ENCODE measurements around the gene ATP8A2.

Gene ATP8A2

DNA sequence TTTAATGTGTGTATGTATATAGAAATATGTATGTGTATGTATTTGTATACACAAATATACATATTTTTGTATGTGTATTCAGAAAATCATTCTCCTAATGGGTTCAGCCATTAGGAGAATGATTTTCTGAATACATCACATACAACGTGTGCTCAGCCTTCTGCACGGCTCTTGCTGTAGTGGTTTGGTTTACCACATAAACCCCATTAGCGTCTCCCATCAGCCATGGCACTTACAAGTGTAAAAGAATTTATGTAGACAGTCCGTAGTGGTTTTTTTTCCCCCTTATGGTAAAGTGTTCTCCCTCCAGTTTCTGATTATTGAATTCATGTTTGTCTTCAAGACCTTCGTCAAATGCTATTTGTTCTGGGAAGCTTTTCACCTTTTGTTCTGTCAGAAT is 38.2 kb downstream of the ATP8A2 start:
- no peaks in the 10 kb centered on the region for H3K4me1 ChIP-seq (ENCODE audit: insufficient read depth, low read length)
- no peaks in the 10 kb centered on the region for H3K36me3 ChIP-seq (ENCODE audit: insufficient read depth, low read length)
- peaks cover 3% of the 10 kb centered on the region; the same call in 1 of the 2 replicates for H3K9me3 ChIP-seq (ENCODE audit: control insufficient read depth, insufficient read depth, low read length)
- H3K9ac ChIP-seq (ENCODE audit: low read depth, low read length) = no peak overlapping the region

DNA sequence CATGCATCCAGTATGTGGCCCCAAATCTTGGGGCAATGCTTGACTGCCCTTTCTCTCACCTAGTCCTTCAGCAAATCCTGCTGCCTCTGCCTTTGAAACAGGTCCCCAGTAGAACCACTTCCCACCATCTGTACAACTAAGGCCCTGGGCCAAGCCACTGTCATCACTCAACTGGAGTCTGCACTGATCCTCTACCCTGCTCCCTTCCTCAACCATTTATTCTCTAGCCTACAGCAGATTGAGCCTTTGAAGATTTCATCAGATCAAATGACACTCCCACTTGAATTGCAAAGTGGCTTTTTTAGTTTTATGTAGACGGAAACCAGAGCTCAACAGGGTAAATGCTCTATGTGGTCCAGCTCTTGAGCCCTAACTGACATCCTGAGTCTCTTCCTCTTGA is 43.5 kb downstream of the ATP8A2 start:
- no peak overlapping the region for H3K9ac ChIP-seq (ENCODE audit: low read depth, low read length)
- no peaks in the 10 kb centered on the region for H3K36me3 ChIP-seq (ENCODE audit: insufficient read depth, low read length)
- peaks cover 1% of the 10 kb centered on the region; the same call in 1 of the 2 replicates for H3K9me3 ChIP-seq (ENCODE audit: control insufficient read depth, insufficient read depth, low read length)
- H3K4me1 ChIP-seq (ENCODE audit: insufficient read depth, low read length) = no peaks in the 10 kb centered on the region

DNA sequence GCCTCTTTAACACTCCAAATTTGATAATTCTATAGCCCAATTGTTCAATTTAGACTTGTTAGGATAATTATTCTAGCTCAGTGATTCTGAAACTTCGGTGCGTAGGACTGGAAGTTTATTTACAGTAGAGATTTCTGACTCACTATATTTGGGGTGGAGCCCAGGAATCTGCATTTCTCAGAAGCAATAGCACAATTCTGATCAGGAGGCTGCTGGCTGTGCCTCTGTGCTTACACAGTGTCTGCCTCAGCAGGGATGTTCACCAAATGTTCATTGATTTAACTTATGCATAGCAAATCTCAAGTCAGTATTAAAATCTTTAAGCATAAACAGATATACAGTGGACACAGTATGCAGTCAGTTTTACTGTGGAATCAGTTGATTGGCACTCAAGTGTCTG is 45.8 kb downstream of the ATP8A2 start:
- no peaks in the 10 kb centered on the region for H3K4me1 ChIP-seq (ENCODE audit: insufficient read depth, low read length)
- no peaks in the 10 kb centered on the region for H3K9me3 ChIP-seq (ENCODE audit: control insufficient read depth, insufficient read depth, low read length)
- no peaks in the 10 kb centered on the region for H3K36me3 ChIP-seq (ENCODE audit: insufficient read depth, low read length)
- H3K9ac ChIP-seq (ENCODE audit: low read depth, low read length) = no peak overlapping the region

DNA sequence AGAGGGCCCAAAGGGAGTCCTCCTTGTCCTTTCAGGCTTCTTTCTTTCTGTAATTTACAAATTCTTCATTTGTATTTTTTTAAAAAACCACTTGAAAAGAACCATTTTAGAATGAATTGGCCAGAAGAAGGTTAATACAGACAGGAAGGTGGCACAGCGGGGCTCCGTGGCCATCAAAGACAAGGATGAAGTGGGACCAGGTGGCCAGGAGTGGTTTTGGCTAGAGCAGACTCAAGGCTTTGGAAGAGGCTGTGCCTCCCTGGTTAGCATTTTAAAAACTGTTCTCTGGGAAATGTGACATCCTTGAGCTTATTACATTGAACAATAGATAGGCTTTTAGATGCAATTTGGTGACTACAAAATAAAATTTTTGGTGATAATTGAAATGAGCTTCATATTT is 48.4 kb downstream of the ATP8A2 start:
- Histone ChIP-seq H3K36me3 (ENCODE audit: insufficient read depth, low read length) (no peaks in the 10 kb centered on the region), H3K9me3 (ENCODE audit: control insufficient read depth, insufficient read depth, low read length) (no peaks in the 10 kb centered on the region), H3K4me1 (ENCODE audit: insufficient read depth, low read length) (no peaks in the 10 kb centered on the region), H3K9ac (ENCODE audit: low read depth, low read length) (no peak overlapping the region)

DNA sequence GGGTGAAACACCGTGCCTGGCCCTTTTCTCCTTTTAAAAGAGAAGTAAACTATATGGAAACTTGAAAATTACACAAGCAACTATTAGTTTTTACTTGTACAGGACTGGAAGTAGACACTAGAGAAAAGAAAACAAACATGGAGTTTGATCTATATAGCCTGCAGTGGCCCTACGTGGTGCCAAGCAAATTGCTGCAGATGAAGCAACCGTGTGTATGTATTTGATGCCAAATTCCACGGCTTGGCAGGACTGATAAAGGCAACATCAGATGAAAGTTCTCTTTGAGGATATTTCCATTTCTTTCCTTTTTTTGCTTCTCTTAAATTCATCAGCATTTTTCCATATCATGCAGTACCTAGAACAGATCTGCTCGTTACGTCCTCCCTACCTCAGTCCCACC is 49.8 kb downstream of the ATP8A2 start:
- H3K4me1 ChIP-seq (ENCODE audit: insufficient read depth, low read length) = no peaks in the 10 kb centered on the region
- no peaks in the 10 kb centered on the region for H3K36me3 ChIP-seq (ENCODE audit: insufficient read depth, low read length)
- no peaks in the 10 kb centered on the region for H3K9me3 ChIP-seq (ENCODE audit: control insufficient read depth, insufficient read depth, low read length)
- no peak overlapping the region for H3K9ac ChIP-seq (ENCODE audit: low read depth, low read length)

DNA sequence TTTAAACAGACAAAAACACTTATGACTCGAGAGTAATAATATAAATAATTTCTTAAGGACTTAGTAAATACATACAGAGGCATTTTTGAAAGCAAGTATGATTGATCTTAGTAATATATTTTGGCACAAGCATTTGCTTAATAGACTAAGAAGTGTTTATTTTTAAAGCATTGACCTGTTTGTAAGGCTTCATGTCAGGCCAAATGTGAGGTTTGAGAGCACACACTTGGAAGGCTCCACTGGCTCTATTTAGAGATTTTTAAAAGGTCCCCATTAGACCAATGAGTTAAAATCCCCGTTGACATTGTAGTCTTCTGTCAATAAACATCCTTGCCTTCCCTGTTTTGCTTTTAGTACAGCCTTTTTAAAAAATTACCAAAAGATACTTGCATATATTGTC is 50.4 kb downstream of the ATP8A2 start:
- Histone ChIP-seq H3K36me3 (ENCODE audit: insufficient read depth, low read length) (no peaks in the 10 kb centered on the region), H3K4me1 (ENCODE audit: insufficient read depth, low read length) (no peaks in the 10 kb centered on the region), H3K9ac (ENCODE audit: low read depth, low read length) (no peak overlapping the region), H3K9me3 (ENCODE audit: control insufficient read depth, insufficient read depth, low read length) (no peaks in the 10 kb centered on the region)

DNA sequence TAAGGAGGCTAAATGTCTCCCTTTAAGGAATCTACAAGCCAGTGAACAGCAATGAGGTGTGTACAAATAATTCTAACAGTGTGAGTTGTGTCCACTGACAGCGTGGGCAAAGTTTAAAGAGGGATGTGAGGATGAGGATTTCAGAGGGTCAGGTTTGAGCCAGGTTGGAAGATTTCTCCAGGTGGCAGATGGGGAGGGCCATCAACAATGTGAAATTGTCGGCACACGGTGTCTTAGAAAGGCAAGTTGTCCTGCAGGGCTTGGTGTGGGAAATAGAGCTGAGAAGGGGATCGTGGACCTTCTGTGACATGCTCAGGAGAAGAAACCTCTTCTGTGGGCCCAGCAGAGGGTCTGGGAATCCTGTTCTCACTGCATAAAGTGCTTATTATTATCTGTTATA is 52.1 kb downstream of the ATP8A2 start:
- Histone ChIP-seq H3K4me1 (ENCODE audit: insufficient read depth, low read length) (no peaks in the 10 kb centered on the region), H3K9me3 (ENCODE audit: control insufficient read depth, insufficient read depth, low read length) (peaks cover 7% of the 10 kb centered on the region; the same call in 1 of the 2 replicates), H3K36me3 (ENCODE audit: insufficient read depth, low read length) (no peaks in the 10 kb centered on the region), H3K9ac (ENCODE audit: low read depth, low read length) (no peak overlapping the region)

DNA sequence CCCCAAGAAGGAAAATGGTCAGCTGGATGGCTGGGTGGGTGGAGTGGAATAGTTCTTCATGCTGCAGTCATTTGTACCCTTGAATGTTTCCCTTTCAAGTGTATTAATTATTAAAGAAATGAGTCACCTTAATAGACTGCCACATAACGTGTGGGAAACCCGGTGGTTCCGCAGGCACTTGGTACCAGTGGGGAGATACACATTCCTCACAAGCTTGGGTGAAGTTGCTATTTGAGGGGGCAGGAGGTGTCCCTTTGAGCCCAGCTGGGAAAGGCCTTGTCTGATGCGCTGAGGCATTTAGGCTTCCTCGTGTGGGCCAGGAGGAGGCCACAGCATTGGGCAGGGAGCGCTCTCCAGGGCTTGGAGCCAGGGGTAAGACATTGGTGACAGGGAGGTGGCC is 57.7 kb downstream of the ATP8A2 start:
- no peak overlapping the region for H3K9ac ChIP-seq (ENCODE audit: low read depth, low read length)

DNA sequence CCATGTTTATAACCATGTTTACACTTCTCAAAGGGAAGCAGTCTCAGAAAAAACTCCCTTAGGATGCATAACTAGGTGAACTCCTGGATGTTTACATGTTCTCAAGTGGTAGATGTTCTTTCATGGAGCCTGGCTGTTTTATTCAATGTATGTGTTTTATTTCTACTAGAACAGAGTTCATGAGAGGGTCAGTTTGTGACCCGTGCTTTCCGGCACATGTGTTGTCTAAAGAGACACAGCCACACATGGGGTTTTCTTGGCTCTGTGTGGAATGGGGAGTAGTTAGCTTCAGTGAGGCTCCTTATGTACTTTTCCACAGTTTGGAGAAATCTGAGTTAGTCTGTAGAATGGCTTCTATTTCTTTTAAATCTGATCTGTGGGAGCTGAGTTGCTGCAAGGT is 60.9 kb downstream of the ATP8A2 start:
- H3K36me3 ChIP-seq (ENCODE audit: insufficient read depth, low read length) = no peaks in the 10 kb centered on the region
- no peaks in the 10 kb centered on the region for H3K4me1 ChIP-seq (ENCODE audit: insufficient read depth, low read length)
- no peak overlapping the region for H3K9ac ChIP-seq (ENCODE audit: low read depth, low read length)
- 0 out of 2 replicates have a peak, but pooled peaks cover 4% of the 10 kb centered on the region for H3K9me3 ChIP-seq (ENCODE audit: control insufficient read depth, insufficient read depth, low read length)

More for the DNA sequence above, 57.7 kb downstream of the ATP8A2 start:
- H3K4me1 ChIP-seq (ENCODE audit: insufficient read depth, low read length) = no peaks in the 10 kb centered on the region
- H3K36me3 ChIP-seq (ENCODE audit: insufficient read depth, low read length) = no peaks in the 10 kb centered on the region
- peaks cover 7% of the 10 kb centered on the region; the same call in 1 of the 2 replicates for H3K9me3 ChIP-seq (ENCODE audit: control insufficient read depth, insufficient read depth, low read length)

DNA sequence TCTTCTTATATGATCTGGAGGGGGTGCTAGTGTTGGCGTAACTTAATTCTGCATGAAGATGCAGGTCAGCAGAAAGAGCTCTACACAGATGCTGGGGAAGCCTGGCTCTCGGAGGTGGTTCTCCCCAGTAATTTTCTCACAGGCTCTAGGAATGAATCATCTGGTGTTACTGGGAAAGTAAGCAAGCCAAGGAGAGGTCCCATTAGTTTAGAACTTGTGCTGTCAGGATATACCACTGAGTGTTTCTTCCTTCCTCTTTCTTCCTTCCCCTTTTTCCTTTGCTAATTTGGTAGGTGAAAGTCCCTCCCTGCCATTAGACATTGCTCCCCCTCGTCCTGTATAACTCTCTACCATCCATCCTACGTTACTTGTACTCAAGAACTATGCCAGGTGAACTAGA is 68.3 kb downstream of the ATP8A2 start:
- H3K9me3 ChIP-seq (ENCODE audit: control insufficient read depth, insufficient read depth, low read length) = no peaks in the 10 kb centered on the region; the same call in 1 of the 2 replicates
- H3K4me1 ChIP-seq (ENCODE audit: insufficient read depth, low read length) = no peaks in the 10 kb centered on the region
- H3K36me3 ChIP-seq (ENCODE audit: insufficient read depth, low read length) = no peaks in the 10 kb centered on the region
- H3K9ac ChIP-seq (ENCODE audit: low read depth, low read length) = no peak overlapping the region

DNA sequence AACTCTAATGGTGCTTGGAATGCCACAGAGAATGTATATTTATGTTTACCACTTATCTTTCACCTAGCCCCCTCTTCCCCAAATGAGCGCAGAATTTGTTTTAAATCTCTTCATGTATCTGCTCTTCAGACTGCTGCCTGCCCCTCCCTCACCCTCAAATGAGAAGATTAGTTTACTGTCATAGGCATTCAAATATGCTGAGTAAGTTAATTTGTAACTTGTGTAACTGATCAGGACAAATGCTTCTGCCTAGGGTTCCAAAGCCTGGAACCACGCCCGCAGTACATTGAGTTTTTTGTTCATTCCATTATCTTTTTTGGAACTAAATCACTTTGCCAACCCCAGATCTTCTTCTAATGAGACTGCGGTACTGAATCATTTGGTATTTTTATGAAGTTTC is 74.5 kb downstream of the ATP8A2 start:
- Histone ChIP-seq H3K36me3 (ENCODE audit: insufficient read depth, low read length) (no peaks in the 10 kb centered on the region), H3K9ac (ENCODE audit: low read depth, low read length) (no peak overlapping the region), H3K4me1 (ENCODE audit: insufficient read depth, low read length) (no peaks in the 10 kb centered on the region), H3K9me3 (ENCODE audit: control insufficient read depth, insufficient read depth, low read length) (no peaks in the 10 kb centered on the region; the same call in 1 of the 2 replicates)

DNA sequence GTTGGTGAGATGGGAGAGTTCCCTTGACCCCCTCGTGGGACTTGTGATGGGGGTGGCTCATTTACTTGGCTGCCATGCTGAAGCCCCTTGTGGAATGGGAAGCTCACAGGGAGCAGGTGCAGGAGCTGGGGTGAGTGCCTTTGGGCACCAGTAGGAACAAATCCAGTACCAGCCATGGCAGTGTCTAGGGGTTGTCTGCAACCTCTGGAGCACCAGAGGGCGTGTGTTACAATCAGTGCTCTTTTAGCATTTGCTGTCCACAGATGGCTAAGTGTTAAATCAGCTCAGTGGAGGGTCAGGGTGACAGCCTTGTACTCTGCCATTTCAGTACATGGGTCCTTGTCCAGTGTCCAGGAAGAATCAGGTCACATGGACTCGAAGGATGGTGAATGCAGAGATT is 75.6 kb downstream of the ATP8A2 start:
- Histone ChIP-seq H3K9ac (ENCODE audit: low read depth, low read length) (no peak overlapping the region), H3K9me3 (ENCODE audit: control insufficient read depth, insufficient read depth, low read length) (no peaks in the 10 kb centered on the region), H3K36me3 (ENCODE audit: insufficient read depth, low read length) (no peaks in the 10 kb centered on the region), H3K4me1 (ENCODE audit: insufficient read depth, low read length) (no peaks in the 10 kb centered on the region)

DNA sequence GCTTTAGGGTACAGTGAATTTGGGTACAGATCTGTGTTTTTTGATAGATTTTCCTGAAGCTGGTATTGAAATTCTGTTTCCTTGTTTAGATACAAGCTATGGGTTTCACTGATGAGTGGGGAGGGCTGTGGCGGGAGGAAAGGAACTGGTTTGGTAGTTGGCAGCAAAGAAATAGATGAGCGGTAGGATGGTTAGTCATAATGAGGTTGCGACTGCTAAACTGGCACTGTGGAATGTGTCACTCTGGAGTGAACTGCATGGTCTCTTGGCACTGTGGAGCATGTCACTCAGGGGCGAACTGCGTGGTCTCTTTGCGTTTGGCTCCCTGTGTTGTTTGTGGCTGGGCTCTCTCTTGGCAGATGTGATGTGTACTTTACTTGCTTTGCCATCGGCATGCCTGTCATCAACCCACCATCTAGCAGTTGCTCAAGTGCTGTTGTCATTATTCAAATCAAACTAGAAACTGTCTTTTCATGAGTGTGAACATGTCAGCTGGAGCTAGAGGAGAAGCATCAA is 82.1 kb downstream of the ATP8A2 start:
- H3K9me3 ChIP-seq (ENCODE audit: control insufficient read depth, insufficient read depth, low read length) = no peaks in the 10 kb centered on the region
- no peaks in the 10 kb centered on the region for H3K36me3 ChIP-seq (ENCODE audit: insufficient read depth, low read length)
- H3K4me1 ChIP-seq (ENCODE audit: insufficient read depth, low read length) = no peaks in the 10 kb centered on the region

DNA sequence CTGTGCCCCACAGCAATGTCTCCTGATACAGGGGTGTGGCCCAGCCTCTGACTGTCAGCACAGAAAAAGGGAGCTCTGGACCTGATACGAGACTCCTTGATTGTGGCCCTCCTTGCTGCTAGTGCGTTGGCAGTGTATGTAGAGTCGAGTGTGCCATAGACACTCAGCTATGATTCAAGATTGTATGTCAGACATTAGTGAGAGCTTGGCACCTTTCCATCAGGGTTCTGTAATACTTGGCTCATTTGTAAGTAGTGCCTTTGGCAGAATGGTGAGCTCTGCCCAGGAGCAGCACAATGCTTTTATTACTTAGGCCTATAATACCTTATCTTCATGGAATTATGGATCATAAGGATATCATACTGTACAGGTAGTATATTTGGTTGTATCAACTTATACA is 83.4 kb downstream of the ATP8A2 start:
- Histone ChIP-seq H3K9ac (ENCODE audit: low read depth, low read length) (no peak overlapping the region), H3K36me3 (ENCODE audit: insufficient read depth, low read length) (no peaks in the 10 kb centered on the region)

More for the DNA sequence above, 82.1 kb downstream of the ATP8A2 start:
- no peak overlapping the region for H3K9ac ChIP-seq (ENCODE audit: low read depth, low read length)

DNA sequence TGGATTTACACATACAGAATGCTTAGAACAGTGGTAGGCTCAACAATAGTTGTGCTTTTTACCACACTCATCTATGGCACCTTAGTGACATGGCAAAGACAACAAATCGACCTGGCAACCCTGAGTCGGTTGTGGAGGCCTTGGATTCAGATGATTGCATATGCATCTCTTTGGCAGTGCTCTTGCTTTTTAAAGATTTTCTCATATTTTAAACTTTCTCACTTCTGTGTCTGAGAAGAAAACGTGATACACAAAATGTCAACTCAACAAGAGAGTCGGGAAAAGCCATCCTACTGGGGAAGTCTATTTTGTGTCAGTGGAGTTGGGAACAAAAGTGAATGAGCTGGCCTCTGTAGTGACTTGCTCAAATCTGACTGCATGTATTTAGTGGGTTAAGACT is 85.8 kb downstream of the ATP8A2 start:
- no peaks in the 10 kb centered on the region for H3K36me3 ChIP-seq (ENCODE audit: insufficient read depth, low read length)

More for the DNA sequence above, 83.4 kb downstream of the ATP8A2 start:
- Histone ChIP-seq H3K4me1 (ENCODE audit: insufficient read depth, low read length) (no peaks in the 10 kb centered on the region), H3K9me3 (ENCODE audit: control insufficient read depth, insufficient read depth, low read length) (no peaks in the 10 kb centered on the region)

More for the DNA sequence above, 85.8 kb downstream of the ATP8A2 start:
- H3K9ac ChIP-seq (ENCODE audit: low read depth, low read length) = no peak overlapping the region
- H3K4me1 ChIP-seq (ENCODE audit: insufficient read depth, low read length) = no peaks in the 10 kb centered on the region
- H3K9me3 ChIP-seq (ENCODE audit: control insufficient read depth, insufficient read depth, low read length) = no peaks in the 10 kb centered on the region
